OCI-M1 (cell line): Measurements from ENCODE around the gene ADPGK.
A peak's percentile ranks its signal among the peaks of the same experiment; 100 is the strongest.
"Not testable (repeated sequence)": the region's sequence is repeated elsewhere in the genome, so short reads cannot be mapped to it uniquely, and the experiment has no call there.

ENCODE experiments used
- DNase-seq: peaks from one replicate; lab custom pipeline; 2025; lab: John Stamatoyannopoulos, UW

The ADPGK gene

DNA sequence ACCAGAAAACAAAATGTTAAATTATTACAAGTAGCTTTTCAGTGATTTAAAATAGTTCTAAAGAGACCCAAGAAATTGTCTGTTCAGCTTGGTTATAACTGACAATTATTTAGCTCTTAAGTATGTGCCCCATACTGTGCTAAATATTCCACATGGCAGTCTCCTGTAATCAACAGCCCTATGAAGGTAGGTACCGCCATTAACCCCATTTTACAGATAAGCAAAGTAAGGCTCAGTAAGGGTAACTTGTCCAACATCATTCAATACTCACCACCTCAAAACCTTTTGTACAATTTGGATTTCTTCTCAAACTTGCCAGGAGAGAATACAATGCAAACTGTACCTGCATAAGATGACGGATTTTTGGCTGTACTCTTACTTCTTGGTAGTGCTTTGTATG lies 33.9 kb downstream of the ADPGK start:
- DNase-seq: no peak

DNA sequence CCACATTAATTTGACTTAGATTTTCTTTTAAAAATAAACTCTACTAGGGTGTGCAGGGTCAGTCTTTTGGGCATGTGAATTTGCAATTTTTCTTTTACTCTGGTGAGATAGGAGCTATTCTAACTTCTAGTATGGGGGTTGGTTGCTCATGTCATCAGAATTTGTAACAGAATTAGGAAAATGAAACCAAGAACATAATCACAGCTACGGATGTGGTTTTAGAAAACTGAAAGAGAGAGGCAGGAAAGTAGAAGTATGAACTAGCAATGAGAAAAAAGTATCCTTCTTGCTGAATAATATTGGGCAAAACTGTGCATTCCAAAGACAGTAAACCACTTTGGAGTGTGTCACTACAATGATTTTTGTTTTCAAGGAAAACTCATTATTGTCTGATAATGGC lies 43.3 kb downstream of the ADPGK start:
- peak; percentile 88 for DNase-seq

GRCh38 chr15:72737723-72738122 lies 45.8 kb downstream of the ADPGK start:
- no peak for DNase-seq

GRCh38 chr15:72737061-72737460 lies 46.5 kb downstream of the ADPGK start:
- DNase-seq: no peak

DNA sequence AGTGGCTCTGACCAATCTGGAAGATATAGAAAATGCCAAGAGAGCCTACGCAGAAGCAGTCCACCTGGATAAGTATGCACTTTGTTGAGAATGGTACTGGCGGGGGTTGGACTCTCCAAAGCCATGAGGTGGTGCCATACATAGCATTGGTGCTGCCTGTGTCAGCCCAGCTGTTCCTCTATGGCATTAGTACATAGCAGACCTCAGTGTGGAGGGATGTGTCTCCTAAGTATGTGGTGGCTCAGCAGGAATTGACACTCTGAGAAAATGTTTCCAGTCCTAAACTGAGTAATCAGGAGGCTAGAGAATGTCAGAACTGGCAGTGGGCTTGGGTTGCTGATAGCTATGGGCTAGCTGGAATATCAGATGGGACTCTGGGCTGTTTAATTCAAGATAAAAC lies 48.4 kb downstream of the ADPGK start:
- DNase-seq: no peak

DNA sequence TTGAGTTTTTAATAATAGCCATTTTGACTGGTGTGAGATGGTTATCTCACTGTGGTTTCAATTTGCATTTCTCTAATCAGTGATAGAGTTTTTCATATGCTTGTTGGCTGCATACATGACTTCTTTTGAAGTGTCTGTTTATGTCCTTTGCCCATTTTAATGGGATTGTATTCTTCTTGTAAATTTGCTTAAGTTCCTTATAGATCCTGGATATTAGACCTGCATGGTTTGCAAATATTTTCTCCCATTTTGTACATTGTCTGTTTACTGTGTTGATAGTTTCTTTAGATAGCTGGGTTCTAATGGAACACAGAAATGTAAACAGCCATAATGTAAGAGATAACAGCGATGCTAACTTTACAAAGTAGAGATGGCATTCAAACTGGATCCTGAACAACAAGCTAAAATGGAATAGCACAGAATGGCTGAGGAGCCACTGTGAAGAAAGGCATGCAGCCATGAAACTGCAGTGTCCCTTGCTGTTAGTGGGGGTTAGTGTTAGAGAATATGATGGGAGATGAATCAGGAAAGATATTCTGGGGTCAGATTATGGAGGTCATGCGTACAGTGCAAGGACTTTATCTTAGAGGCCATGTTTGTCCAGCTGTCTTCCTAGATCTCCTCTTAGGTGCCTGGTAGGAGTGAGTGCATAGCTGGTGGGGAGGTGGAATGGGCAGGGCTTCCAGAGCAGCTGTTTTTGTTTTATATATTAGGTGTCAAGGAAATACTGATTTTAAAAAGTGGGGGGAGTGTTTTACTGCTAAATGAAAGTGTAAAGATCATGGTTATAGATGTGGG lies 49.4 kb downstream of the ADPGK start:
- no peak for DNase-seq

- DNase-seq: peak; percentile 61
Measured at GRCh38 chr15:72732516-72732915, 51.0 kb downstream of the ADPGK start.

DNA sequence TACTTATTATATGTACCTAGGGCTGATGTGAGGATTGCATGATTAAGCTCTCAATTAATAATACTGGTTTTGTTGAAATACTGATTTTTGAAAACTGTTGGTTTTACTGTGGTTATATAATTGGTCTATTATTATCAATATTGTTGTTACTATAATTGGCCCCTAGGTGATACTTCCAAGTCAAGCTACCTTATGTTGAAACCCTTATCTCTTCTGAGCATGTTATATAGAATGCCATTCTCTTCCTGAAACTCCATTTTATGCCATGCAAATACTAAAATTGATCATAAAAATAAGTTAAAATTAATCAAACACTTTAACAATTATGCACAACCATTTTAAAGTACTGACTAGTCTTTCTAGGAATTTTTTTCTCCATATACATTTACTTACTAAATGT lies 51.5 kb downstream of the ADPGK start:
- DNase-seq: peak; percentile 51

GRCh38 chr15:72728821-72729220 lies 54.7 kb downstream of the ADPGK start:
- DNase-seq: no peak

DNA sequence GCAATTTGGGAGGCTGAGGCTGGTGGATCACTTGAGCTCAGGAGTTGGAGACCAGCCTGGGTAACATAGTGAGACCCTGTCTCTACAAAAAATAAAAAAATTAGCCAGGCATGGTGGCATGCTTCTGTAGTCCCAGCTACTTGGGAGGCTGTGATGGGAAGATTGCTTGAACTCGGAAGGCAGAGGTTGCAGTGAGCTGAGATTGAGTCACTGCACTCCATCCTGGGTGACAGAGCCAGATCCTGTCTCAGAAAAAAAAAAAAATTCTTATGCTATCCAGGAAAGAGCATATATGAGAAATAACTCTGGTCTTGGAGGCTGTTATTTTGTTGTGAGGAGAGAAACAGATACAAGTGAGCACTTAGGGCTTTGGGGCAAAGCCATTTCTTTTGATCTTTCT lies 55.3 kb downstream of the ADPGK start:
- not testable (repeated sequence) for DNase-seq

DNA sequence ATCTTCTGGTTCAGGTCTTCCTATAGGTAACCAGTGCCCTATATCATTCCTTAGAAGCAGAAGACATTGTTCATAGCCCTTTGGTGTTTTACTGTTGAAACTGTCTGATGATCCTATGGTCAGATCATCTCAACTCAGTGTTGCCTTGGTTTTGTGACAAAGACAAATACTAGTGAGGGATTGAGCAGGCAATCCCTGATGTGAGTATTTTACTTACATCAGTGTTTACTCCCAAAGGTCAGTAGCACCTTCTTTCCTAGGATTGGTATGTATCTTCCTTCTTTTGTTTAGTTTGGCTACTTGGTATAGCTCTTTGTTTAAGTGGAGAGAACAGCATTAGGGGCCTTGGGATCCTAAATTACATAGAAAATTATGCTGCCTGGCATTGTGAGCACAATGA lies 56.4 kb downstream of the ADPGK start:
- DNase-seq: no peak

DNA sequence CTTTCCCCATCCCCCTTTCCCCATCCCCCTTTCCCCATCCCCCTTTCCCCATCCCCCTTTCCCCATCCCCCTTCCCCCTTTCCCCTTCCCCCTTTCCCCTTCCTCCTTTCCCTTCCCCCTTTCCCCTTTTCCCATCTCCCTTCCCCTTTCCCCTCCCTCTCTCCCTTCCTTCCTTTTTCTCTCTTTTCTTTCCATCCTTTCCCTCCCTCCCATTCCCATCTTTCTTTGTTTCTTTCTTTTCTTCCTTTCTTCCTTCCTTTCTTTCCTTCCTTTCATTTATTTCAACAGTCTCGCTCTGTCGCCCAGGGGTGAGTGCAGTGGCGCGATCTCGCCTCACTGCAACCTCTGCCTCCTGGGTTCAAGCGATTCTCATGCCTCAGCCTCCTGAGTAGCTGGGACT lies 57.7 kb downstream of the ADPGK start:
- not testable (repeated sequence) for DNase-seq

GRCh38 chr15:72725446-72725845 lies 58.1 kb downstream of the ADPGK start:
- no peak for DNase-seq

- DNase-seq: no peak
Measured at GRCh38 chr15:72724028-72724427, 59.5 kb downstream of the ADPGK start.

GRCh38 chr15:72722071-72722696 lies 61.4 kb downstream of the ADPGK start:
- DNase-seq: peak; percentile 80

DNA sequence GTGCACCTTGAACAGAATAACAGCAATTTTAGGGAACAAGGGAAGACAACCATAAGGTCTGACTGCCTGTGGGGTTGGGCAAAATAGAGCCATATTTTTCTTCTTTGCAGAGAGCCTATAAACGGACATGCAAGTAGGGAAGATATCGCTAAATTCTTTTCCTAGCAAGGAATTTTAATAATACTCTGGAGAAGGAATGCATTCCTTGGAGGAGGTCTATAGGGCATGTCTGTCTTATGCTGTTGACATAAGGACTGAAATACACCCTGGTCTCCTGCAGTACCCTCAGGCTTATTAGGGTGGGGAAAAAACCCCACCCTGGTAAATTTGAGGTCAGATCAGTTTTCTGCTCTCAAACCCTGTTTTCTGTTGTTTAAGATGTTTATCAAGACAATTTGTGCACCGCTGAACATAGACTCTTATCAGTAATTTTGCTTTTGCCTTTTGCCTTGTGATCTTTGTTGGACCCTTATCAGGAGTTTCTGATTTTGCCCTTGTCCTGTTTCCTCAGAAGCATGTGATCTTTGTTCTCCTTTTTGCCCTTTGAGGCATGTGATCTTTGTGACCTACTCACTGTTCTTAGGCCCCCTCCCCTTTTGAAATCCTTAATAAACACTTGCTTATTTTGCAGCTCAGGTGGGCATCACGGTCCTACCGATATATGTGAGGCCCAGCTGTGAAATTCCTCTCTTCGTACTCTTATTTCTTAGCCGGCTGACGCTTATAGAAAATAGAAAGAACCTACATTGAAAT lies 74.8 kb downstream of the ADPGK start:
- DNase-seq: peak; percentile 60

DNA sequence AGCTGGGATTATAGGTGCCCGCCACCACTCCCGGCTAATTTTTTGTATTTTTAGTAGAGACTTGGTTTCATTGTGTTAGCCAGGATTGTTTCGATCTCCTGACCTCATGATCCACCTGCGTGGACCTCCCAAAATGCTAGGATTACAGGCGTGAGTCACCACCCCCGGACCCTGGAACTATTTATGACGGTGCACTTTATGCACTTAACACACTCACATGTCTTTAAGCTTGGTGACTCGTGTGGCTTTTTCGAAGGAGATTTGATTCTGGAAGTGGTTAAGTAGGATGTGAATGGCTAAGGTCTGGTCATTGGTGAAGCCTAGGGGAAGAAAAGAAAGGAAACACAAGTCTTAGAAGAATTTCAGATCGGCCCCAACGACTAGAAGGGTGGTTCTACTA lies 77.3 kb downstream of the ADPGK start:
- DNase-seq: no peak
